Breast epithelium (tissue), 3 donors: Measurements from ENCODE around the gene CAMK1.

Experiments
- CTCF ChIP-seq, 3 donors: fragments of 450-650 bp; IDR thresholded peaks; one replicate each; pipeline ENCODE4 v1.5.1; 2016 to 2017; ENCODE audit warnings: antibody characterized with exemption in 3 of 3, mild to moderate bottlenecking in 3 of 3, moderate library complexity in 3 of 3
- POLR2A ChIP-seq: fragments of 450-650 bp; IDR thresholded peaks from one replicate; pipeline ENCODE4 v1.6.1; 2016; ENCODE audit warnings: antibody characterized with exemption, mild to moderate bottlenecking, moderate library complexity

- TF ChIP-seq CTCF (IDR thresholded peaks at IDR 0.05), result no peak
- no peak for TF ChIP-seq POLR2A
Measured at GRCh38 chr3:9745521-9745920, 24.2 kb downstream of the CAMK1 start.
